Duodenal mucosa (tissue), 2 donors: ENCODE data around the gene ITCH.

Source experiments
- H3K27ac ChIP-seq: one replicate; pipeline ENCODE4 v1.7.0; 2013; ENCODE audit warnings: low read depth, low read length
- H3K27me3 ChIP-seq, 2 donors: one replicate each; pipeline ENCODE4 v1.7.0; 2013; ENCODE audit warnings: low read length in 2 of 2, control low read depth in 1 of 2; ENCODE audit not compliant: insufficient read depth in 2 of 2, control insufficient read depth in 1 of 2
- H3K36me3 ChIP-seq, 2 donors: one replicate each; pipeline ENCODE4 v1.7.0; 2013; ENCODE audit warnings: low read length in 2 of 2, control low read depth in 1 of 2; ENCODE audit not compliant: insufficient read depth in 2 of 2, control insufficient read depth in 1 of 2
- H3K4me1 ChIP-seq, 2 donors: one replicate each; pipeline ENCODE4 v1.7.0; 2013; ENCODE audit warnings: low read length in 2 of 2, control low read depth in 1 of 2; ENCODE audit not compliant: insufficient read depth in 2 of 2, control insufficient read depth in 1 of 2
- H3K4me3 ChIP-seq, 2 donors: one replicate each; pipeline ENCODE4 v1.7.0; 2013; ENCODE audit warnings: low read length in 2 of 2, low read depth in 1 of 2
- H3K9ac ChIP-seq, 2 donors: one replicate each; pipeline ENCODE4 v1.7.0; 2013; ENCODE audit warnings: low read length in 2 of 2, low read depth in 1 of 2
- H3K9me3 ChIP-seq, 2 donors: one replicate each; pipeline ENCODE4 v1.7.0; 2013; ENCODE audit warnings: low read length in 2 of 2, control low read depth in 1 of 2; ENCODE audit not compliant: control insufficient read depth in 1 of 2

Gene ITCH

DNA sequence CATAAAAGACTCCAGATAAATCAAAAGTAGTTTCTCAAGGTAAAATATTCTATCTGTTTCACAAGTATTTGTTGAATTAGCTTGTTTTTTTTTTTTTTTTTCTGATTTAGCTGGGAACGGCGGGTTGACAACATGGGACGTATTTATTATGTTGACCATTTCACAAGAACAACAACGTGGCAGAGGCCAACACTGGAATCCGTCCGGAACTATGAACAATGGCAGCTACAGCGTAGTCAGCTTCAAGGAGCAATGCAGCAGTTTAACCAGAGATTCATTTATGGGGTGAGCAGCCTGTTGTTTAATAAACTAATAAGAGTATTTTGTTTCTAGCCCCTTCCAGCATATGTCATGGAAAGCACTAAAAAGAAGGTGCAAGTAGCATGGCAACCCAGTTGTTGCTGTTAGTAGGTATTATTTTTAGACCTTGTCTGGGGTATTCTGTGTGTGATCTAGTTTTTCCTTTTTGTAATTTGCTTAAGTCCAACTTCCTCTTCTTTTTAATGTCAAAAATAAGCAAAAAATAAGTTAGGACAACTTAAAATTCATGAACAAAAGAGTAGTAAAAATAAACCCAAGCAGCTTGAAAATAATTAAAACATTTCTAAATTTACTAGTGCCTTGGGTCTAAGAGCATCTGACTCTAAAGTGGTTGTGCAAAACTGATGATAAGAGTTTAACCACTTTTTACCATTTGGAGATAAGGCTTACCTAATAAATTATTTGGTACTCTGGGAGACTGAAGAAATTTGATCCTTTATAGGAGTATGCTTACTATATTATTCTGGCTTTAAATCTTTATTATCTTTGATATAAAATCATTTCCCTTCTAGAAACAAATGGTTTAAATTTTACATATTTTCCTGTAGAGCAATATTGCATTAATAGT lies 82.3 kb downstream of the ITCH start:
- Histone ChIP-seq H3K9me3 (no peaks in the 10 kb centered on the region), H3K9ac (no peak overlapping the region), H3K4me1 (no peaks in the 10 kb centered on the region), H3K4me3 (no peak overlapping the region), H3K36me3 (peaks cover 28 to 73% of the 10 kb centered on the region in 2 donors), H3K27ac (no peak overlapping the region), H3K27me3 (no peaks in the 10 kb centered on the region)

DNA sequence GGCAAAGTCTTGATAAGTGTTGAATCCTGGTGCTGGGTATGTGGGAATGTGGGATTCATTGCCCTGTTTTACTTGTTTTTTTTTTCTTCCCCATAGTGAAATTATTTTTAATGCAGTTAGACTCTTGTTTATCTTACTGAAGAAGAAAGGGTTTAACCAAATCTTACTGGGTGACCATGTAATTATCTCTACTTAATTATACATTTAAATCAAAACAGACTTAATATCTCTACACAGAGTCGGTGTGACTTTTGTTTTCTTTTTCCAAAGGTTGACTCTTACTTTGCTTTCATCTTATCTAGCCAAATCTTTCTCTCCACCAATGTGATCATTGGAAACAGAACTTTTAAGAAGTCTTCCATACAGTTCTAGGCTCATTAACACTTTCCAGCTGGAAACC lies 85.4 kb downstream of the ITCH start:
- no peak overlapping the region for H3K27ac ChIP-seq
- H3K4me3 ChIP-seq = no peak overlapping the region
- no peaks in the 10 kb centered on the region for H3K4me1 ChIP-seq
- H3K9me3 ChIP-seq = no peaks in the 10 kb centered on the region
- no peaks in the 10 kb centered on the region for H3K27me3 ChIP-seq
- no peak overlapping the region for H3K9ac ChIP-seq
- peaks cover 28 to 75% of the 10 kb centered on the region in 2 donors for H3K36me3 ChIP-seq

DNA sequence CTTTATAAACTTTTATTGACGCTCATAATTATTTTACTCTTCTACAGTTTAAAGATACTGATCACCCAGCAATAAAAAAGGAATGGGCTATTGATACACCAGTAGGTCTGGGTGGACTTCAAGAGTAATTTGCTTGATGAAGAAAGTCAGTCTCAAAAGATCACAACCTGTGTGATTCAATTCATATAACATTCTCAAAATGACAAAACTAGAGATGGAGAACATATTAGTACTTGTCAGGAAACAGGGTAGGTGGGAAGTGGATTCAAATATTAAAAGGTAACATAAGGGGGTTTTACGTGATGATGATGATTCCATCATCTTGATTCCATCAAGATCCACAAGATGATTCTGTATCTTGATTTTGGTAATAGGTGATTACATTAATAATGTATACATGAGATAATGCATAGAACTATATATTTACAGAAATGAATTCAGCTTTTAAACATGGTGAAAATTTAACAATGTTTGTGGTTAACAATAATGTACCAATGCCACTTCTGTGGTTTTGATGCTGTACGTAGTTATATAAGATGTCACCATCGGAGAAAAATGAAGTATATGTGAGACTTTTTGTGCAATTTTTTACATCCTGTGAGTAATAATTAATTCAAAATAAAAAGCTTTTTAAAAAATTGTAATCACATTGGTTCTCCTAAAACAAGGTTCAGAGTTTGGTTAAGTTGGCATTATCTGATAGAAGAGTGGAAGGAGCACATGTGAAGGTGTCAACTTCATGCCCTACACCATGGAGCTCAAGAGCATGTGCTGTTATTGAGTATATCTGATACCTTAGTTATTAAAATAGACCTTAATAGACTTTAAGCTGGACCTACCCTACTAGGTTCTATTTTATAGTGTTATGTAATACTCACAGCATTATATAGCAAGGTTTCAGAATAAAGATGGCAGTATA lies 86.9 kb downstream of the ITCH start:
- H3K27me3 ChIP-seq = no peaks in the 10 kb centered on the region
- H3K27ac ChIP-seq = no peak overlapping the region
- H3K4me1 ChIP-seq = no peaks in the 10 kb centered on the region
- H3K36me3 ChIP-seq = peaks cover 28 to 64% of the 10 kb centered on the region in 2 donors
- H3K9me3 ChIP-seq = no peaks in the 10 kb centered on the region
- H3K4me3 ChIP-seq = no peak overlapping the region
- H3K9ac ChIP-seq = no peak overlapping the region

DNA sequence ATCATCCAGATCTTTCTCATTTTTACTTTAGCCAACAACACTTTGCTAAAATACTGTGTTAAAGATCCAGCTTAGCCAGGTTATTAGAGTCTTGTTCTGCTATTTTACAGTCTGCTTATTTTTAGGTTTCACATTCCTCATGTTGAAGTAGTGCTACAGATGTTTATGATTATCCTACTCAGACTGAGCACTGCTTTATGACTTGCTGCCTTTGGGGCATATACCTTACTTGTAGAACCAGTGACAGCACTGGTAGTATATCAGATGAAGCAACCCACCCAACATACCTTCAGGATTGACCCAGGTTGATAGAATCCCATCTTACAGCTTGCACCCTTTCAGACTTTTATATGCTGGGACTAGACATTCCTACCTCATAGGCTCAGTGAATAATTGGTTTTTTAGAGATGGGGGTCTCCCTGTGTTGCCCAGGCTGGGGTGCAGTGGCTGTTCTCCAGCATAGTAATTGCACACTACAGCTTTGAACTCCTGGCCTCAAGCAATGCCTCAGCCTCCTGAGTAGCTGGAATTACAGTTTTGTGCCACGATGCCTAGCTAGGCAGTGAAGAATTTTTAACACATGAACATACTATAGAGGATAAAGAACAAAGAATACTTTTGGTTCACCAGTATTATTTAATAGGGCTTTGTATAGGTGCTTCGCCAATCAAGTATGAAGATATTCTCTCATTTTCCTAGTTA lies 89.4 kb downstream of the ITCH start:
- Histone ChIP-seq H3K4me3 (no peak overlapping the region), H3K27ac (no peak overlapping the region), H3K9me3 (no peaks in the 10 kb centered on the region), H3K4me1 (no peaks in the 10 kb centered on the region), H3K27me3 (no peaks in the 10 kb centered on the region), H3K9ac (no peak overlapping the region), H3K36me3 (peaks cover 18 to 53% of the 10 kb centered on the region in 2 donors)

DNA sequence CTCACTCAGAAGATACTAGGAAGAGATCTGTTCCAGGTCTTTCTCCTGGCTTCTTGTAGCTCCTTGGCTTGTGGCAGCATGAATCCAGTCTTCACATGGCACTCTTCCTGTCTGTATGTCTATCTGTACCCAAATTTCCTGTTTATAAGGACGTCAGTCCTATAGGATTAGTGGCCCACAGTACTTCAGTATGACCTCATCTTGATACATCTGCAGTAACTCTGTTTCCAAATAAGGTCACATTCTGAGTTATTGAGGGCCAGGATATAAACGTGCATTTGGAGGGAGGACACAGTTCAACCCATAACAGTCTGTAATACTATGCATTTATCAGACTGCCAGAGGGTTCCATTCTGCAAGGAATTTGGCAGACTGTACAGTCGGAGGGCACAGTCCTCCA lies 95.6 kb downstream of the ITCH start:
- H3K27ac ChIP-seq = no peak overlapping the region
- H3K4me3 ChIP-seq = no peak overlapping the region
- H3K4me1 ChIP-seq = no peaks in the 10 kb centered on the region
- peaks cover 13 to 59% of the 10 kb centered on the region in 2 donors for H3K36me3 ChIP-seq
- H3K27me3 ChIP-seq = no peaks in the 10 kb centered on the region
- H3K9me3 ChIP-seq = no peaks in the 10 kb centered on the region
- no peak overlapping the region for H3K9ac ChIP-seq

DNA sequence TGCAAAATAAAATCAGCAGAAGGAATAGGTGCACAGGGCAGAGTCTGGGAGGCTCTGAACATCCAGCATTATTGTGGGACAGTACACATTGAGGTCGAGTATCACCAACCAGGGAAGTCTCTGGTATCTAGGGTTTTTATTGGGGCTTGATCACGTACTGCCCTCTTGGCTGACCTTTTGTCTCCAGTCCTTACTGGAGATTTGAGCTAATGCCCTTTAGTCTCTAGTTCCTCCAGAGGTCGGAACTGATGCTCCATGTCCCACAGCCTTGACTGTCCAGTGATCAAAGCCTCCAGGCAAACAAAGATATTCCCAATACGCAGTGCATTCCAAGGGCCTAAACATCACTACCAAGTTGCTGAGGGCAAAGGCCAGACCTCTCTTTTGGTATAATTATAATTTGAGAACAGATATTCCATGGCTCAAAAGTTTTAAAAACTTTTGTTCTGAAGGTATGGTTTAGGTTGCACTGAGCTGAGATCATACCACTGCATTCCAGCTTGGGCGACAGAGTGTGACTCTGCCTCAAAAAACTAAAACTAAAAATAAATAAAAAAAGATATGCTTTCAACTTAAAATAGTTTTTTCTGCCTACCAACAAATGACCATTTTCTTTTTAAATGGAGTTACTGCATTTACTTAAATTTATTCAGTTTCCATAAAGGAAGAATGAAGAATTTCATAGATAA lies 96.3 kb downstream of the ITCH start:
- no peak overlapping the region for H3K4me3 ChIP-seq
- H3K9me3 ChIP-seq = no peaks in the 10 kb centered on the region
- H3K36me3 ChIP-seq = peaks cover 13 to 59% of the 10 kb centered on the region in 2 donors
- no peak overlapping the region for H3K9ac ChIP-seq
- H3K27me3 ChIP-seq = no peaks in the 10 kb centered on the region
- H3K27ac ChIP-seq = no peak overlapping the region
- H3K4me1 ChIP-seq = no peaks in the 10 kb centered on the region

DNA sequence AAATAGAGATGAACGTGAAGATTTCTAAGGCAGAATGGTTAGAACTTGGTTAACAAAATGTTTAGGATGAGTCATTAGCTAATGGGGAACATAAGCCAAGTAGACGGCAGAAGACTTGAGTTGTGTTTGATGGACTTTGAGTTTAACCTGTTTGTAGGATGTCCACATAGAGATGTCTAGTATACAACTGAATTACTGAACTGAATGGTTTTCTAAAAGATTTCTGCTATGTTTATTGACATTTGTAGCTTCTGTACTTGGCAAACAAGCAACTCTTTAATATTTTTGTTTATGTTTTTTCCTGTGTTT lies 98.7 kb downstream of the ITCH start:
- Histone ChIP-seq H3K27ac (no peak overlapping the region), H3K27me3 (no peaks in the 10 kb centered on the region), H3K9ac (no peak overlapping the region), H3K36me3 (peaks cover 13 to 54% of the 10 kb centered on the region in 2 donors), H3K9me3 (no peaks in the 10 kb centered on the region), H3K4me3 (no peak overlapping the region), H3K4me1 (no peaks in the 10 kb centered on the region)

DNA sequence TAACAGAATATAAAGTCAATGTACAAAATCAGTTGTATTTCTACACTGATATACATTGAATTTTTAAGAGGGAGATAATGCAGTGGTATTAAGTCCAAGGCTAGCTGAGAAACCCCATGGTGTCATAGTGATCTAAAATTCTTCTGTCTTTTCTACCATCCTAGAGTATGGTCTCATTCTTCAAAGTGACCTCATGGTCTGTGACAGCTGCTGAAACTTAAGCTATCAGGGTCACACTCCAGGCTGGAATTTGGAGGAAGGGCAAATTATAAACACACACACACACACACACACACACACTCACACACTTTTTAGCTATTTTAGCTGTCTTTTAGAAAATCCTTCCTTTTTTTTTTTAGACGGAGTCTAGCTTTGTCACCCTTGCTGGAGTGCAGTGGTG lies 105.9 kb downstream of the ITCH start:
- Histone ChIP-seq H3K27me3 (no peaks in the 10 kb centered on the region), H3K36me3 (peaks cover 3 to 31% of the 10 kb centered on the region in 2 donors), H3K9ac (no peak overlapping the region), H3K9me3 (no peaks in the 10 kb centered on the region), H3K4me1 (no peaks in the 10 kb centered on the region), H3K4me3 (no peak overlapping the region), H3K27ac (no peak overlapping the region)

DNA sequence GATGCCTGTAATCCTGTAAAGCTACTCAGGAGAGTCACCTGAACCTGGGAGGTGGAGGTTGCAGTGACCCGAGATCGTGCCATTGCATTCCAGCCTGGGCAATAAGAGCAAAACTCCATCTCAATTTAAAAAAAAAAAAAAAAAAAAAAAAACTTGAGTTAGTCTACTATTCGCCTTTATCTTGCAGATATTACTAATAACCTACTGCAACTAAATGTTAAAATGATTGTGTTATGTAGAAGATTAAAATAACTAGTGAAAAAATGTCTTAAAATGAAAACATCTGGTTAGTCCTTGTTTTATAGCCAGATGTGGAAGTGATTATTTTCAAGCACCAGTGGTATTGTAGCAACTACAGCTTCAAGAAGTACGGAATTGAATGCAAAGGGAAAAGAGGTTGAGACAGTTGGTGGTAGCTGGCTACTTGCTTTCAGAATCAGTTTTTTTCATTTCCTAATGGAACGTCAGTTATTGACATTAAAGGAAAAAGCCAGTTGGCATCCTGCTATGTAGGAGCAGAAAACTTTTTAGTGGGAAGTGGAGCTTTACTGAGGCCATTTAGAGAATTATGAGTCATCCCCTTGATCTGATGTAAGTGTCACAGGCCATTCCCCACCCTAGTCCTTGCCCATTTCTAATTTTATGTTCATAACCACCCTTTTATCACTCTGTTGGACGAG lies 109.3 kb downstream of the ITCH start:
- peaks cover 4 to 32% of the 10 kb centered on the region in 2 donors for H3K36me3 ChIP-seq
- no peak overlapping the region for H3K9ac ChIP-seq
- peaks cover 0 to 5% of the 10 kb centered on the region in 2 donors for H3K4me1 ChIP-seq
- no peak overlapping the region for H3K27ac ChIP-seq
- H3K27me3 ChIP-seq = no peaks in the 10 kb centered on the region
- no peaks in the 10 kb centered on the region for H3K9me3 ChIP-seq
- no peak overlapping the region for H3K4me3 ChIP-seq
